ENCODE data around the gene BRD4.

Gene BRD4

GRCh38 chr19:15210323-15210781 is 122.0 kb downstream of the BRD4 start:
- H3K27ac Mint-ChIP-seq: no peak overlapping the region
- no peaks in the 10 kb centered on the region for H3K4me1 Mint-ChIP-seq (ENCODE audit: low read depth)
- H3K36me3 Mint-ChIP-seq: no peaks in the 10 kb centered on the region
- H3K4me3 Mint-ChIP-seq: no peak overlapping the region
- H3K9me3 Mint-ChIP-seq (ENCODE audit: low read depth): no peaks in the 10 kb centered on the region
- H3K27me3 Mint-ChIP-seq: peaks cover 4% of the 10 kb centered on the region

GRCh38 chr19:15201374-15202023 is 130.8 kb downstream of the BRD4 start:
- H3K4me1 Mint-ChIP-seq (ENCODE audit: low read depth): peaks cover 22% of the 10 kb centered on the region
- no peaks in the 10 kb centered on the region for H3K9me3 Mint-ChIP-seq (ENCODE audit: low read depth)
- peaks cover 3% of the 10 kb centered on the region for H3K36me3 Mint-ChIP-seq
- no peak overlapping the region for H3K27ac Mint-ChIP-seq
- peaks cover 28% of the 10 kb centered on the region for H3K27me3 Mint-ChIP-seq
- H3K4me3 Mint-ChIP-seq: peak overlapping the region; percentile 77

GRCh38 chr19:15200553-15201364 is 131.6 kb downstream of the BRD4 start, which contains the start of gene NOTCH3:
NOTCH3 (minus strand) TSS chr19:15200995; CDS start chr19:15200905, 90 bp downstream.
- H3K27ac Mint-ChIP-seq: no peak within 1 kb of the TSS
- no peaks in the 10 kb centered on the region for H3K9me3 Mint-ChIP-seq (ENCODE audit: low read depth)
- peaks cover 3% of the 10 kb centered on the region for H3K36me3 Mint-ChIP-seq
- H3K4me1 Mint-ChIP-seq (ENCODE audit: low read depth): peaks cover 26% of the 10 kb centered on the region
- peak within 1 kb of the TSS; percentile 77 for H3K4me3 Mint-ChIP-seq
- H3K27me3 Mint-ChIP-seq: peaks cover 29% of the 10 kb centered on the region

- peak overlapping the region; percentile 53 for H3K4me3 Mint-ChIP-seq
- peaks cover 30% of the 10 kb centered on the region for H3K27me3 Mint-ChIP-seq
- H3K36me3 Mint-ChIP-seq: peaks cover 3% of the 10 kb centered on the region
- peaks cover 26% of the 10 kb centered on the region for H3K4me1 Mint-ChIP-seq (ENCODE audit: low read depth)
- H3K27ac Mint-ChIP-seq: no peak overlapping the region
- H3K9me3 Mint-ChIP-seq (ENCODE audit: low read depth): no peaks in the 10 kb centered on the region
Measured at GRCh38 chr19:15199661-15200552, 132.4 kb downstream of the BRD4 start.

- H3K9me3 Mint-ChIP-seq (ENCODE audit: low read depth): no peaks in the 10 kb centered on the region
- peaks cover 34% of the 10 kb centered on the region for H3K27me3 Mint-ChIP-seq
- peaks cover 34% of the 10 kb centered on the region for H3K4me1 Mint-ChIP-seq (ENCODE audit: low read depth)
- peaks cover 3% of the 10 kb centered on the region for H3K36me3 Mint-ChIP-seq
- H3K4me3 Mint-ChIP-seq: peak overlapping the region; percentile 53
- H3K27ac Mint-ChIP-seq: no peak overlapping the region
Measured at GRCh38 chr19:15198951-15199660, 133.2 kb downstream of the BRD4 start.

- Mint-ChIP-seq H3K9me3 (ENCODE audit: low read depth) (no peaks in the 10 kb centered on the region), H3K4me3 (peak overlapping the region; percentile 38), H3K27me3 (peaks cover 38% of the 10 kb centered on the region), H3K36me3 (peaks cover 2% of the 10 kb centered on the region), H3K4me1 (ENCODE audit: low read depth) (peaks cover 34% of the 10 kb centered on the region), H3K27ac (no peak overlapping the region)
Measured at GRCh38 chr19:15197942-15198341, 134.4 kb downstream of the BRD4 start.

GRCh38 chr19:15197275-15197941 is 134.9 kb downstream of the BRD4 start:
- H3K4me3 Mint-ChIP-seq: peak overlapping the region; percentile 38
- H3K4me1 Mint-ChIP-seq (ENCODE audit: low read depth): peaks cover 34% of the 10 kb centered on the region
- H3K27ac Mint-ChIP-seq: no peak overlapping the region
- H3K27me3 Mint-ChIP-seq: peaks cover 38% of the 10 kb centered on the region
- no peaks in the 10 kb centered on the region for H3K9me3 Mint-ChIP-seq (ENCODE audit: low read depth)
- H3K36me3 Mint-ChIP-seq: no peaks in the 10 kb centered on the region

- Mint-ChIP-seq H3K27ac (no peak overlapping the region), H3K27me3 (peaks cover 37% of the 10 kb centered on the region), H3K4me3 (peak overlapping the region; percentile 63), H3K4me1 (ENCODE audit: low read depth) (peaks cover 34% of the 10 kb centered on the region), H3K36me3 (no peaks in the 10 kb centered on the region), H3K9me3 (ENCODE audit: low read depth) (no peaks in the 10 kb centered on the region)
Measured at GRCh38 chr19:15196360-15197005, 135.9 kb downstream of the BRD4 start.

- peak overlapping the region; percentile 64 for H3K4me3 Mint-ChIP-seq
- no peaks in the 10 kb centered on the region for H3K36me3 Mint-ChIP-seq
- no peak overlapping the region for H3K27ac Mint-ChIP-seq
- peaks cover 37% of the 10 kb centered on the region for H3K27me3 Mint-ChIP-seq
- H3K4me1 Mint-ChIP-seq (ENCODE audit: low read depth): peaks cover 30% of the 10 kb centered on the region
- no peaks in the 10 kb centered on the region for H3K9me3 Mint-ChIP-seq (ENCODE audit: low read depth)
Measured at GRCh38 chr19:15195371-15196334, 136.7 kb downstream of the BRD4 start.

GRCh38 chr19:15194938-15195337 is 137.4 kb downstream of the BRD4 start:
- H3K4me1 Mint-ChIP-seq (ENCODE audit: low read depth): peaks cover 28% of the 10 kb centered on the region
- no peaks in the 10 kb centered on the region for H3K9me3 Mint-ChIP-seq (ENCODE audit: low read depth)
- H3K4me3 Mint-ChIP-seq: peak overlapping the region; percentile 64
- no peak overlapping the region for H3K27ac Mint-ChIP-seq
- peaks cover 37% of the 10 kb centered on the region for H3K27me3 Mint-ChIP-seq
- H3K36me3 Mint-ChIP-seq: no peaks in the 10 kb centered on the region

GRCh38 chr19:15191982-15192381 is 140.4 kb downstream of the BRD4 start:
- Mint-ChIP-seq H3K9me3 (ENCODE audit: low read depth) (no peaks in the 10 kb centered on the region), H3K27me3 (peaks cover 23% of the 10 kb centered on the region), H3K4me1 (ENCODE audit: low read depth) (peaks cover 15% of the 10 kb centered on the region), H3K27ac (no peak overlapping the region), H3K4me3 (no peak overlapping the region), H3K36me3 (no peaks in the 10 kb centered on the region)

- no peak overlapping the region for H3K4me3 Mint-ChIP-seq
- H3K9me3 Mint-ChIP-seq (ENCODE audit: low read depth): no peaks in the 10 kb centered on the region
- H3K36me3 Mint-ChIP-seq: no peaks in the 10 kb centered on the region
- peaks cover 12% of the 10 kb centered on the region for H3K4me1 Mint-ChIP-seq (ENCODE audit: low read depth)
- H3K27ac Mint-ChIP-seq: no peak overlapping the region
- peaks cover 19% of the 10 kb centered on the region for H3K27me3 Mint-ChIP-seq
Measured at GRCh38 chr19:15191514-15191913, 140.8 kb downstream of the BRD4 start.
